ENCODE data around the gene STOML3. TPM values are rescaled to one million over a fixed set of nuclear protein-coding genes. Genes with fewer than 3 reads are reported as not detected.

The STOML3 gene
- total RNA-seq, 1 experiment from 2014 or later = not detected

DNA sequence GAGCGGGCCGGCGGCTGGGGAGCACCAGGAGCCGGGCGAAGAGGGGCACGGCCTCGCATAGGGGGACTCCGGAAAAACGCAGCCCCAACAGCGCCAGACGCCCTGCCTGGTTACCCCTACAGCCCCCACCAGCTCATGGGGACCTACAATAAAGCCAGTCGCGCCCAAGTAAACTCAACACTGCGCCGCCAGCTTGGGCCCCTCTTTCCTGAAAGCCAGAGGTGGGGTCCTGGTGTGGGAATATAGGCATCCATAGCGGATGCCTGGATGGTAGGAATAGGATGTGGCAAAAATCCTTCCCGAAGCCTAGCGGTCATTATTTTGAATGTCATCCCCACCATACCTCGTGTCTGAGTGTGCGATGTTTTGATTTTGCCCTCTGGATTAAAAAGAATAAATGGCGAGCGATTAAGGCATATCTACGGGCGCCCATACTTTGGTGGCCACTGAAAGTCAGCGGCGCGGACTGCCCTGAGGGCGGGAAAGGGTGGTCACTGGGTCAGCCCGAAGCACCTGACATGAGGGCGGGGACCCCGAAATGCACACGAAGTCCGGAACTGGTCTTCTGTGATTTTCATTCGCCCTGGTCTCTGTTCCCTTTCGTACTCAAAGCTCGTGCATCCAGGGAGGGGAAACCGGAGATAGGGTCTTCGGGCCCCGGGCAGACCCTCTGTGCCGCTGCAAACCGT is 47.4 kb upstream of the STOML3 start, which contains the start of the genes NHLRC3 and PROSER1 (continued):
- TF ChIP-seq GABPB1 (CRISPR knock-in tag; IDR thresholded peaks at IDR 0.05) = peak; percentile 51; the same call in 1 of the 2 replicates
- TF ChIP-seq EMX1 (CRISPR knock-in tag; IDR thresholded peaks at IDR 0.05) = no peak
- peak; percentile 80; the same call in 1 of the 2 replicates for TF ChIP-seq ZNF263 (CRISPR knock-in tag; IDR thresholded peaks at IDR 0.05; ENCODE audit: low read depth)
- TF ChIP-seq RORB (CRISPR knock-in tag; IDR thresholded peaks at IDR 0.05) = no peak
- TF ChIP-seq, protein P1, sequence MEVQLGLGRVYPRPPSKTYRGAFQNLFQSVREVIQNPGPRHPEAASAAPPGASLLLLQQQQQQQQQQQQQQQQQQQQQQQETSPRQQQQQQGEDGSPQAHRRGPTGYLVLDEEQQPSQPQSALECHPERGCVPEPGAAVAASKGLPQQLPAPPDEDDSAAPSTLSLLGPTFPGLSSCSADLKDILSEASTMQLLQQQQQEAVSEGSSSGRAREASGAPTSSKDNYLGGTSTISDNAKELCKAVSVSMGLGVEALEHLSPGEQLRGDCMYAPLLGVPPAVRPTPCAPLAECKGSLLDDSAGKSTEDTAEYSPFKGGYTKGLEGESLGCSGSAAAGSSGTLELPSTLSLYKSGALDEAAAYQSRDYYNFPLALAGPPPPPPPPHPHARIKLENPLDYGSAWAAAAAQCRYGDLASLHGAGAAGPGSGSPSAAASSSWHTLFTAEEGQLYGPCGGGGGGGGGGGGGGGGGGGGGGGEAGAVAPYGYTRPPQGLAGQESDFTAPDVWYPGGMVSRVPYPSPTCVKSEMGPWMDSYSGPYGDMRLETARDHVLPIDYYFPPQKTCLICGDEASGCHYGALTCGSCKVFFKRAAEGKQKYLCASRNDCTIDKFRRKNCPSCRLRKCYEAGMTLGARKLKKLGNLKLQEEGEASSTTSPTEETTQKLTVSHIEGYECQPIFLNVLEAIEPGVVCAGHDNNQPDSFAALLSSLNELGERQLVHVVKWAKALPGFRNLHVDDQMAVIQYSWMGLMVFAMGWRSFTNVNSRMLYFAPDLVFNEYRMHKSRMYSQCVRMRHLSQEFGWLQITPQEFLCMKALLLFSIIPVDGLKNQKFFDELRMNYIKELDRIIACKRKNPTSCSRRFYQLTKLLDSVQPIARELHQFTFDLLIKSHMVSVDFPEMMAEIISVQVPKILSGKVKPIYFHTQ (CRISPR knock-in tag; IDR thresholded peaks at IDR 0.05) = no peak
- TF ChIP-seq SMAD4 (CRISPR knock-in tag; IDR thresholded peaks at IDR 0.05) = no peak
- 0 out of 2 replicates have a peak, but pooled peaks have one; percentile 79 for TF ChIP-seq E2F4 (CRISPR knock-in tag; IDR thresholded peaks at IDR 0.05; ENCODE audit: borderline replicate concordance, low read depth)
- no peak for TF ChIP-seq JAZF1 (CRISPR knock-in tag; IDR thresholded peaks at IDR 0.05)
- TF ChIP-seq FOXK1 (CRISPR knock-in tag; IDR thresholded peaks at IDR 0.05) = peak; percentile 74; the same call in 1 of the 2 replicates
- TF ChIP-seq NR3C1 (CRISPR knock-in tag; conservative IDR thresholded peaks at IDR 0.05; ENCODE audit: low read depth) = no peak
- TF ChIP-seq ZNF121 (CRISPR knock-in tag; IDR thresholded peaks at IDR 0.05) = no peak
- TF ChIP-seq NFATC4 (CRISPR knock-in tag; IDR thresholded peaks at IDR 0.05) = no peak
- TF ChIP-seq HMGA2 (CRISPR knock-in tag; IDR thresholded peaks at IDR 0.05) = peak; percentile 21; the same call in 1 of the 2 replicates
- TF ChIP-seq NR2C2 (CRISPR knock-in tag; IDR thresholded peaks at IDR 0.05) = no peak
- no peak for TF ChIP-seq TEAD4 (CRISPR knock-in tag; IDR thresholded peaks at IDR 0.05)
- TF ChIP-seq NFYB (CRISPR knock-in tag; conservative IDR thresholded peaks at IDR 0.05; ENCODE audit: low read depth) = no peak
- no peak for TF ChIP-seq ZNF512 (CRISPR knock-in tag; IDR thresholded peaks at IDR 0.05; ENCODE audit: borderline replicate concordance)
- TF ChIP-seq, protein P2, sequence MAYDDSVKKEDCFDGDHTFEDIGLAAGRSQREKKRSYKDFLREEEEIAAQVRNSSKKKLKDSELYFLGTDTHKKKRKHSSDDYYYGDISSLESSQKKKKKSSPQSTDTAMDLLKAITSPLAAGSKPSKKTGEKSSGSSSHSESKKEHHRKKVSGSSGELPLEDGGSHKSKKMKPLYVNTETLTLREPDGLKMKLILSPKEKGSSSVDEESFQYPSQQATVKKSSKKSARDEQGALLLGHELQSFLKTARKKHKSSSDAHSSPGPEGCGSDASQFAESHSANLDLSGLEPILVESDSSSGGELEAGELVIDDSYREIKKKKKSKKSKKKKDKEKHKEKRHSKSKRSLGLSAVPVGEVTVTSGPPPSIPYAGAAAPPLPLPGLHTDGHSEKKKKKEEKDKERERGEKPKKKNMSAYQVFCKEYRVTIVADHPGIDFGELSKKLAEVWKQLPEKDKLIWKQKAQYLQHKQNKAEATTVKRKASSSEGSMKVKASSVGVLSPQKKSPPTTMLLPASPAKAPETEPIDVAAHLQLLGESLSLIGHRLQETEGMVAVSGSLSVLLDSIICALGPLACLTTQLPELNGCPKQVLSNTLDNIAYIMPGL (CRISPR knock-in tag; IDR thresholded peaks at IDR 0.05) = 0 out of 2 replicates have a peak, but pooled peaks have one; percentile 29
- TF ChIP-seq PREB (CRISPR knock-in tag; IDR thresholded peaks at IDR 0.05; ENCODE audit: borderline replicate concordance) = peak; percentile 70; the same call in 1 of the 2 replicates
